ENCODE data around the gene PTBP3. TPM values are rescaled to one million over a fixed set of nuclear protein-coding genes. Genes with fewer than 3 reads are reported as not detected.

Gene PTBP3
- total RNA-seq, 1 donor from 2014 or later = 108 TPM

GRCh38 chr9:112187404-112187803, 146.0 kb downstream of the PTBP3 start:
- no peak overlapping the region for H3K9ac ChIP-seq (ENCODE audit: low read length)
- H3K36me3 Mint-ChIP-seq (ENCODE audit: low read depth, unreplicated experiment) = peaks cover 4% of the 10 kb centered on the region
- no peaks in the 10 kb centered on the region for H3K4me1 Mint-ChIP-seq (ENCODE audit: low read depth, unreplicated experiment)
- no peaks in the 10 kb centered on the region for H3K79me2 ChIP-seq (ENCODE audit: insufficient read depth, low read length)
- H3K4me1 ChIP-seq (ENCODE audit: insufficient read depth, low read length) = no peaks in the 10 kb centered on the region
- no peaks in the 10 kb centered on the region for H3K27me3 Mint-ChIP-seq (ENCODE audit: low read depth, unreplicated experiment)
- FAIRE-seq (no peak), DNase-seq (ENCODE audit: low read depth) (no peak)
- H3K27ac Mint-ChIP-seq (ENCODE audit: unreplicated experiment) = no peak overlapping the region
- TF ChIP-seq CTCF (IDR thresholded peaks at IDR 0.05; ENCODE audit: insufficient read depth, low read depth, low read length) (no peak), EZH2 (IDR thresholded peaks at IDR 0.05; ENCODE audit: insufficient read depth, low read length) (no peak)
- no peaks in the 10 kb centered on the region for H4K20me1 ChIP-seq (ENCODE audit: insufficient read depth, low read length)
- no peak overlapping the region for H3K4me2 ChIP-seq (ENCODE audit: low read length)
- H3K9me3 Mint-ChIP-seq (ENCODE audit: unreplicated experiment) = no peaks in the 10 kb centered on the region
- H3K4me3 Mint-ChIP-seq (ENCODE audit: unreplicated experiment) = no peak overlapping the region
- H3K27ac ChIP-seq (ENCODE audit: low read depth, low read length) = no peak overlapping the region
- H2AFZ ChIP-seq (ENCODE audit: low read depth, low read length) = no peak overlapping the region
- H3K27me3 ChIP-seq (ENCODE audit: insufficient read depth, low read length) = no peaks in the 10 kb centered on the region
- no peaks in the 10 kb centered on the region for H3K36me3 ChIP-seq (ENCODE audit: insufficient read depth, low read length)
- H3K9me3 ChIP-seq (ENCODE audit: insufficient read depth, low read depth, low read length) = no peaks in the 10 kb centered on the region
- no peak overlapping the region for H3K4me3 ChIP-seq (ENCODE audit: insufficient read depth, low read depth, low read length)

GRCh38 chr9:112186695-112187094, 146.7 kb downstream of the PTBP3 start:
- no peak for FAIRE-seq

More at GRCh38 chr9:112186695-112187094, 146.7 kb downstream of the PTBP3 start:
- Histone ChIP-seq H4K20me1 (ENCODE audit: insufficient read depth, low read length) (no peaks in the 10 kb centered on the region), H3K4me2 (ENCODE audit: low read length) (no peak overlapping the region), H3K79me2 (ENCODE audit: insufficient read depth, low read length) (no peaks in the 10 kb centered on the region), H2AFZ (ENCODE audit: low read depth, low read length) (no peak overlapping the region), H3K4me3 (ENCODE audit: insufficient read depth, low read depth, low read length) (no peak overlapping the region), H3K27me3 (ENCODE audit: insufficient read depth, low read length) (no peaks in the 10 kb centered on the region), H3K27ac (ENCODE audit: low read depth, low read length) (no peak overlapping the region), H3K9ac (ENCODE audit: low read length) (no peak overlapping the region), H3K4me1 (ENCODE audit: insufficient read depth, low read length) (no peaks in the 10 kb centered on the region), H3K9me3 (ENCODE audit: insufficient read depth, low read depth, low read length) (no peaks in the 10 kb centered on the region), H3K36me3 (ENCODE audit: insufficient read depth, low read length) (no peaks in the 10 kb centered on the region)
- no peak overlapping the region for H3K27ac Mint-ChIP-seq (ENCODE audit: unreplicated experiment)
- H3K36me3 Mint-ChIP-seq (ENCODE audit: low read depth, unreplicated experiment) = peaks cover 3% of the 10 kb centered on the region
- H3K4me3 Mint-ChIP-seq (ENCODE audit: unreplicated experiment) = no peak overlapping the region
- no peaks in the 10 kb centered on the region for H3K4me1 Mint-ChIP-seq (ENCODE audit: low read depth, unreplicated experiment)
- no peaks in the 10 kb centered on the region for H3K9me3 Mint-ChIP-seq (ENCODE audit: unreplicated experiment)
- H3K27me3 Mint-ChIP-seq (ENCODE audit: low read depth, unreplicated experiment) = no peaks in the 10 kb centered on the region
- no peak for DNase-seq (ENCODE audit: low read depth)
- TF ChIP-seq CTCF (IDR thresholded peaks at IDR 0.05; ENCODE audit: insufficient read depth, low read depth, low read length) = no peak

Measured in astrocyte (in vitro differentiated cells and primary cell).